SIG-M5 (cell line): ENCODE data around the gene MIER2.

ENCODE experiments used
- DNase-seq: peaks from one replicate; lab custom pipeline; 2025; lab: John Stamatoyannopoulos, UW

Gene MIER2

GRCh38 chr19:377801-378581, 33.4 kb upstream of the MIER2 start:
- no peak for DNase-seq

DNA sequence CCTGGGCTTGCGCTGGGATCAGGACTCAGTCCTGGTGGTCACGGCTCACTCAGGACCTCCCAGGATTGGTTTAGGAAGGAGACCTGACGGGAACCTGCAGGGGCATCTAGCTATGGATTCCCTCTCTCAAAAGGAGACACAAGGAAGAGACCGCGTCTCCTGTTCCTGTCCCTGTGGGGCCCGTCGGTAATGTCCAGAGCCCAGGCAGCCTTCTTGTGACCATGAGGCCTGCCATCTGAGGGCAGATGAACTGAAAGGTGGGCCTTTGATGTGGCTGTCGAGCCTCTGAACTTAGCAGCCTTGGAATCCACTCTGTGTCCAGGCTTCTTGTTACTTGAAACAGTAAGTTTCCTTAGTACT, 31.5 kb upstream of the MIER2 start:
- DNase-seq: no peak

DNA sequence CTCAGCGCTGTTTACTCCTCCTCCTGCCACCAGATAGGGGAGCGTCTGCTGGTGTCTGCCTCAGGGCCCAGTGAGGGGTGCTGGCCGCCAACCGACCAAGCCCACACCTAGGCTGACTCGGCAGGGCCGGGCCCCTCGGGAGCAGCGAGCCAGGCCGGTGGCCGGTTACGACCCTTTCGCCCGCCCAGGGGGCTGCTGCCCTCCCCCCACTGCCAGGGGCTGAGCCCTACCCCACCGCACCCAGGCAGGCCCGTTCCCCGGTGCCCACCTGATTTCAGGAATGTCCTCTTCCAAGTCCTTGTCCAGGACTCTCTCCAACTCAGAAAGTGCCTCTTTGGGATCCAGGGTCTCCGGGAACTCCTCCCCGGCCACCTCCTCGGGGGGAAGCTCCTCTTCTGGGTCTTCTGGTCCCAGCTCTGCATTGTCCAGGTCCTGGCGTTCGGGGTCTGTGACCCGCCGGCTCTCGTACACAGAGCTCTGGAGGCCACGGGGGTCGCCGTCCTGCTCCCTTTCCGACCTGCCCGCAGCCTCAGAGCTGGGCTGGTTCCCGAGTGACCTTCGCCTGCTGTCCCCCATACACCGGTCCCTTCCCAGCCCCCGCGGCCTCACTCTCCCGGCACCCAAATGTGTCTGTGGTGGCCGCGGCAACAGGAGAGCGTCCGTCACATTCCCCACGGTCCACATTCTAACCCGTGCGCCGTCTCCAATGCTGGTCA, 31.0 kb upstream of the MIER2 start:
- no peak for DNase-seq

DNA sequence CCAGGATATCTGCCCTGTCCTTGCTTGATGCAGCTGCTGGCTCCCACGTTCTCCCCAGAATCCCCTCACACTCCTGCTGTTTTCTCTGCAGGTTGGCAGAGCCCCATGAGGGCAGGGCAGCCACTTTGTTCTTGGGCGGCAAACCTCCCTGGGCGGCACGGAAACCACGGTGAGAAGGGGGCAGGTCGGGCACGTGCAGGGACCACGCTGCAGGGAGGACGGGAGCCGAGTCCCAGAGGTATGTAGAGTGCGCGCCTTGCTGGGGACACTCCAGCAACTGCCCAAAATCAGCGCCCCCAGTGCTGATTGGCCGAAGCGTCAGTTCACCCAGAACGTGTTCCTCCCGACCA, 30.3 kb upstream of the MIER2 start:
- no peak for DNase-seq

- no peak for DNase-seq
Observed at GRCh38 chr19:374183-374885, 29.7 kb upstream of the MIER2 start.

- DNase-seq: no peak
Observed at GRCh38 chr19:373391-374182, 29.0 kb upstream of the MIER2 start.

GRCh38 chr19:372306-372890, 27.8 kb upstream of the MIER2 start:
- no peak for DNase-seq

DNA sequence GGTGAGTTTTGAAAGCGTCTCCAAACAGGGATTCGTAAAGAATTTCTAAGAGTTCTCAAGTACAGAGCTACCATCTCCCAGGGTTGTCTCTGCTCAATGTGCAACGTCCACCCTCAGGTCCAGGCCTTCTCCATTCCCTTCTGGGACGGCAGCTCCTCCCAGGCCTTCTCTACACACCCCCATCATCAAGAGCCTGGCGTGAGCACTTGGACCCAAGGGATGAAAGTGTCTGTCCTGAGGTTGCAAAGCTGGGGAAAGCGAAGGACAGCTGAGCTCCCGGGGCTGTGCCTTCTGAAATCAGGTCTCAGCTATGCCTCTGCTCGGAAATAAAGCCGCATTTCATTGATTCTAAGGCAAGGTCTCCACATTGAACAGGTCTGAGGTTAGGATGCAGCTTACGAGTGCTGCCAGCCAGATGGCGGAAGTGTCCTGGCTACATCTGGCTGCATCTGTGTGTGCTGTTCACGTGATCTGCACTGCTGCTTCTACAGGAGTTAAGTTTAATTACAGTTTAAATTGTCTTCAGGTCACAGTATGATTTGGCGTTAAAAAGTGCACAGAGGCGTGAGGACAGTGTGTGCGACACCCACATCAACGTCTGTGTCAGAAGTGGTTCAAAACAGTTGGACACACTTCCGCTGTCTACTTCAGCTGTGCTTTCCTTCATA, 27.0 kb upstream of the MIER2 start:
- DNase-seq: no peak

- no peak for DNase-seq
Observed at GRCh38 chr19:370641-371330, 26.2 kb upstream of the MIER2 start.

DNA sequence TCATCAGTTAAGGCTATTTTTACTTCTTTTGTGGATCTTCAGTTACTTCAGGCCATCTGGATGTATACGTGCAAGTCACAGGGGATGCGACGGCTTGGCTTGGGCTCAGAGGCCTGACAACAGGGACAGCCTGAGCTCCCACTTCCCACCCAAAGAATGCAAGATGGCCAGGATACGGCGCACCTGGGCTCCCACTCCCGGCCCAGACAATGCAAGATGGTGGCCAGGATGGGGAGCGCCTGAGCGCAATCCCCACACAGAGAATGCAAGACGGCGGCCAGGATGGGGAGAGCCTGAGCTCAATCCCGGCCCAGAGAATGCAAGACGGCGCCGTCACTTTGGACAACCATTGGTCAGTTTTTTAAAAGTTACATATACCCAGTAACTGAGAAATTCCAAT, 25.3 kb upstream of the MIER2 start:
- DNase-seq: no peak

DNA sequence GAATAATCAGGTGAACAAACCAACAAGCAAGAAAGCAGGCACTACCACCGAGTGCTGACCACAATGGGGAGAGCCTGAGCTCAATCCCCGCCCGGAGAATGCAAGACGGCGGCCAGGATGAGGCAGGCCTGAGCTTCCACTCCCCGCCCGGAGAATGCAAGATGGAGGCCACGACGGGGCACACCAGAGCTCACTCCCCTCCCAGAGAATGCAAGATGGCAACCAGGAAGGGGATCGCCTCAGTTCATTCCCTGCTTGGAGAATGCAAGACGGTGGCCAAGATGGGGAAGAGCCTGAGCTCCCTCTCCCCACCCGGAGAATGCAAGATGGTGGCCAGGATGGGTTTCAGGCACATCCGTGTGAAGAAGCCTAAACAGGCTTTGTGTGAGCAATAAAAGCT, 24.7 kb upstream of the MIER2 start:
- DNase-seq: no peak

- DNase-seq: no peak
Observed at GRCh38 chr19:368630-369024, 24.0 kb upstream of the MIER2 start.

- no peak for DNase-seq
Observed at GRCh38 chr19:367963-368629, 23.5 kb upstream of the MIER2 start.

DNA sequence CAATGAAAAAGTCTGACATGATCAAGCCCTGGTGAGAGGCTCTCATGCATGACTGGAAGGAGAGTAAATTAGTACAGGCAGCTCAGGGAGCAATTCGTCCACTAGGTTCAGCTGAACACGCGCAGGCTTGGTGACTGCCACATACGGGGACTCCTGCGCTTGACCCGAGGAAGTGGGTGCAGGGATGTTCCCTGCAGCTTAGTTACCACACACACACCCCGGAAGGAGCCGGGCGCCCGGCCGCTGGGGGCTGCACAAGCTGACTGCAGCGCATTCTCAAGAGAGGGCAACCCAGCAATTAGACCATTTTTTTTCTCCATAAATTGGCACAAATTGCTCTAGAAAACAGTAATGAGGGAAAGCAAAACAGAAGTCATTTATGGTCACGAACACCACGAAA, 23.0 kb upstream of the MIER2 start:
- DNase-seq: no peak

DNA sequence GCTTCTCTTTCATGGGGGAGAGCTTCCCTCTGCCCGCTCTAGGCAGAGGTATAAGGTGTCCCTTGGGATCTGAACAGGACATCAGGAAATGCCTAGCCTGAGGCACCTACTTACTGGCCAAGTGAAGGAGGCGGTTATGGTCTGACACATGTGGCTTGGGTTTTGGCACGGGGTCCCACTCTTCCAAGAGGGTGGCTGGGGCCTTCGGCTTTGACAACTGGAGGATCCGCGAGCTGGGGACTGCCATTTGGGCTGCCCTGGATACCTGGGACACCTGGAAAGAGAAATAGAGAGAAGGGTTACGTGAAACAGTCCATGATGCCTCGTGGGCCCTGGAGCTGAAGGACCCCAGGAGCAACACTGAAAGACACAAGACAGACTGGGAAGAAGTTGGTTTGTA, 22.4 kb upstream of the MIER2 start:
- DNase-seq: no peak

DNA sequence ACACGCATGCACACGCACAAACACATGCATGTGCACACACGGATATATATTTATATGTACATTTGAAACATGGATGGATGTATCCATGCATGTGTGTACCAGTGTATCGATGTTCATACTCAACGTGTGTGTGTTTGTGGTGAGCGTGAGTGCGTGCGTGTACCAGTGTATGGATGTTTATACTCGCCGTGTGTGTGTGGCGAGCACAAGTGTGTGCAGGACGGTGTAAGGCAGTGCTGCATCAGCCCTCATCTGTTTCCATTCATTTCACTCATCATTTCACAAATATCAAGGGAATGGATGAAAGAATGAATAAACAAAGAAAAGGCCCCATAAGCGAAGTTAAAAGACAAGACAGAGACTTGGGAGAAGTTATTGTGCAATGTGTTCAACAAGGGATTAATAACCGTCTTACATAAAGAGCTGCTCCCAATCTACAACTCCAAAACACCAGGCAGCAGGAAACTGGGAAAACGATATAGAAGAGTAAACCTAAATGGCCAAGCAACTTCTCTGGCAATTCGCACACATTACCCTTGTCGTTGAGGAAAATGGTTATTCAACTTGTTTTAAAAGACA, 21.7 kb upstream of the MIER2 start:
- no peak for DNase-seq

GRCh38 chr19:364496-365287, 20.1 kb upstream of the MIER2 start:
- no peak for DNase-seq

GRCh38 chr19:362683-363082, 18.1 kb upstream of the MIER2 start:
- DNase-seq: no peak

GRCh38 chr19:362154-362553, 17.6 kb upstream of the MIER2 start:
- DNase-seq: no peak
